ENCODE measurements around the gene PNPLA5.

GRCh38 chr22:43923631-43924464, 32.0 kb upstream of the PNPLA5 start, which contains the start of gene PNPLA3:
- TF ChIP-seq CTCF (conservative IDR thresholded peaks at IDR 0.05 in 1 of 2, IDR thresholded peaks at IDR 0.05 in 1 of 2; ENCODE audit: low read depth in 1 of 2, low read length in 2 of 2) (peak in 1 of 2 donors; percentile 34), EZH2 (IDR thresholded peaks at IDR 0.05; ENCODE audit: low read length, missing control alignments) (no peak)

Data from fibroblast of lung (primary cell).